Lung (tissue), 12 donors: ENCODE results near the gene CDAN1. TPM values are rescaled to one million over a fixed set of nuclear protein-coding genes. Genes with fewer than 3 reads are reported as not detected.
"Not testable (repeated sequence)": the region's sequence is repeated elsewhere in the genome, so short reads cannot be mapped to it uniquely, and the experiment has no call there.

ENCODE experiments used
- ATAC-seq: fragments of 200-7000 bp; cut with Tn5 transposase; one replicate; pipeline ENCODE4 v1.9.1; 2020; ENCODE audit warnings: moderate number of reproducible peaks; ENCODE audit not compliant: insufficient read depth, low FRiP score
- DNase-seq, 3 donors: peaks; one replicate each; pipeline ENCODE4 v3.0.0-alpha.2; 2013 to 2017
- H3K27ac ChIP-seq, 2 donors: one replicate each; pipeline ENCODE4 v1.5.1; 2013; ENCODE audit warnings: mild to moderate bottlenecking in 2 of 2, moderate library complexity in 2 of 2, control low read depth in 1 of 2, inconsistent platforms in 1 of 2, low read depth in 1 of 2, low read length in 1 of 2
- H3K27me3 ChIP-seq, 3 donors: one replicate each; pipeline ENCODE4 v1.5.1; 2013; ENCODE audit warnings: low read length in 2 of 3; ENCODE audit not compliant: control insufficient read depth in 3 of 3, insufficient read depth in 3 of 3
- H3K36me3 ChIP-seq, 4 donors: one replicate each; pipeline ENCODE4 v1.5.1; 2013; ENCODE audit warnings: low read length in 4 of 4, mild to moderate bottlenecking in 1 of 4, moderate library complexity in 1 of 4; ENCODE audit not compliant: control insufficient read depth in 4 of 4, insufficient read depth in 4 of 4
- H3K4me1 ChIP-seq, 5 donors: one replicate each; pipeline ENCODE4 v1.5.1; 2013; ENCODE audit warnings: low read length in 5 of 5, mild to moderate bottlenecking in 2 of 5, moderate library complexity in 1 of 5; ENCODE audit not compliant: control insufficient read depth in 5 of 5, insufficient read depth in 5 of 5
- H3K4me3 ChIP-seq: one replicate; pipeline ENCODE4 v1.5.1; 2013; ENCODE audit warnings: mild to moderate bottlenecking, control low read depth, moderate library complexity
- H3K9ac ChIP-seq, 2 donors: one replicate each; pipeline ENCODE4 v1.5.1; 2013; ENCODE audit warnings: low read length in 2 of 2, control low read depth in 1 of 2; ENCODE audit not compliant: insufficient read depth in 1 of 2
- H3K9me3 ChIP-seq, 4 donors: one replicate each; pipeline ENCODE4 v1.5.1; 2013; ENCODE audit warnings: low read length in 3 of 4, mild to moderate bottlenecking in 1 of 4, moderate library complexity in 1 of 4; ENCODE audit not compliant: control insufficient read depth in 4 of 4, insufficient read depth in 3 of 4
- WGBS, 2 donors: extraction: QIAGEN DNeasy Blood & Tissue Kit; methylation state at CpG; one replicate each; pipeline ENCODE4 v1.1.7; 2013; 5-methylcytosine and 5-hydroxymethylcytosine counted together
- polyA plus RNA-seq, 2 donors: library from polyadenylated mRNA; stranded (reverse); fragments of 200-250 nt; gene quantifications; one replicate each; pipeline ENCODE4 v1.2.1, GENCODE V29; 2013
- total RNA-seq, 2 donors: library from RNA; depleted of rRNA in 1 of 2; stranded (reverse); fragments of >200 nt in 1 of 2; gene quantifications; one replicate each; pipeline ENCODE4 v1.2.1, GENCODE V29; 2014 to 2021
- TF ChIP-seq, protein P1 (sequence below): IDR thresholded peaks from 2 replicates; pipeline ENCODE4 v1.5.1; 2012; ENCODE audit warnings: mild to moderate bottlenecking; ENCODE audit errors: control extremely low read depth, extremely low read depth
- donor health status: control.
- donor health status: control.
- donor health status: Bipolar disorder and iron deficiency.
- donor health status: healthy.
- donor health status: DM: yes; HTN: yes; CAD: no.

Gene CDAN1
- total and polyA plus RNA-seq, 4 donors, result 4.2 to 15.2 (median 12.2) TPM

DNA sequence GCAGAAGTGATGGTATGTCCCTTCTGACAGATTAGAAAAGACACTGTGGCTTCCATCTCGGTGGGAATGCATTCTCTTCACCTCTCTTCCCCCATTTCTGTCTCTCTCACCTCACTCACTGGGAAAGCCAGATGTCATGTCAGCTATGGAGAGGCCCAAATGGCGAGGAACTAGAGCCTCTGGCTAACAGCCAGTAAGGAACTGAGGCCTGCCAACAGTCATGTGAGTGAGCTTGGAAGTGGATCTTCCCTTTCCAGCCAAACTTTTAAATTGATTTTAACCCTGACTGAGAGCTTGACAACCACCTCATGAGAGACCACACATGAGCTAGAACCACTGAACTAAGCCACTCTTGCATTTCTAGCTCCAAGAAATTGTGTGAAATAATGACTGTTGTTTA lies 35.2 kb upstream of the CDAN1 start:
- DNase-seq (peak; percentile 57 to 78 (median 61)), ATAC-seq (no peak)
- H3K9ac ChIP-seq, result no peak overlapping the region

DNA sequence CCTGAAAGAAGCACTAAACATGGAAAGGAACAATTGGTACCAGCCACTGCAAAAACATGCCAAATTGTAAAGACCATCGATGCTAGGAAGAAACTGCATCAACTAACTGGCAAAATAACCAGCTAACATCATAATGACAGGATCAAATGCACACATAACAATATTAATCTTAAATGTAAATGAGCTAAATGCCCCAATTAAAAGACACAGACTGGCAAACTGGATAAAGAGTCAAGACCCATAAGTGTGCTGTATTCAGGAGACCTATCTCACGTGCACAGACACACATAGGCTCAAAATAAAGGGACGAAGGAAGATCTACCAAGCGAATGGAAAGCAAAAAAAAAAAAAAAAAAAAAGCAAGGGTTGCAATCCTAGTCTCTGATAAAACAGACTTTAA lies 29.2 kb upstream of the CDAN1 start:
- not testable (repeated sequence) for H3K36me3 ChIP-seq, DNase-seq, H3K4me3 ChIP-seq, H3K9me3 ChIP-seq, H3K4me1 ChIP-seq, H3K27me3 ChIP-seq, H3K27ac ChIP-seq, H3K9ac ChIP-seq, ATAC-seq
- 97 to 99% methylated on average over 4 of the region's 4 CpGs for WGBS, 2 donors

More for the DNA sequence above, 35.2 kb upstream of the CDAN1 start:
- TF ChIP-seq, protein P1, sequence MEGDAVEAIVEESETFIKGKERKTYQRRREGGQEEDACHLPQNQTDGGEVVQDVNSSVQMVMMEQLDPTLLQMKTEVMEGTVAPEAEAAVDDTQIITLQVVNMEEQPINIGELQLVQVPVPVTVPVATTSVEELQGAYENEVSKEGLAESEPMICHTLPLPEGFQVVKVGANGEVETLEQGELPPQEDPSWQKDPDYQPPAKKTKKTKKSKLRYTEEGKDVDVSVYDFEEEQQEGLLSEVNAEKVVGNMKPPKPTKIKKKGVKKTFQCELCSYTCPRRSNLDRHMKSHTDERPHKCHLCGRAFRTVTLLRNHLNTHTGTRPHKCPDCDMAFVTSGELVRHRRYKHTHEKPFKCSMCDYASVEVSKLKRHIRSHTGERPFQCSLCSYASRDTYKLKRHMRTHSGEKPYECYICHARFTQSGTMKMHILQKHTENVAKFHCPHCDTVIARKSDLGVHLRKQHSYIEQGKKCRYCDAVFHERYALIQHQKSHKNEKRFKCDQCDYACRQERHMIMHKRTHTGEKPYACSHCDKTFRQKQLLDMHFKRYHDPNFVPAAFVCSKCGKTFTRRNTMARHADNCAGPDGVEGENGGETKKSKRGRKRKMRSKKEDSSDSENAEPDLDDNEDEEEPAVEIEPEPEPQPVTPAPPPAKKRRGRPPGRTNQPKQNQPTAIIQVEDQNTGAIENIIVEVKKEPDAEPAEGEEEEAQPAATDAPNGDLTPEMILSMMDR, result no peak
- H3K4me3 ChIP-seq, result no peak overlapping the region
- peak overlapping the region in 1 of 2 donors; percentile 28 for H3K27ac ChIP-seq
- peaks cover 0 to 2% (median 0%) of the 10 kb centered on the region in 4 donors for H3K9me3 ChIP-seq
- no peaks in the 10 kb centered on the region for H3K27me3 ChIP-seq
- peaks cover 4 to 7% (median 7%) of the 10 kb centered on the region in 4 donors for H3K36me3 ChIP-seq
- WGBS, 2 donors, result 50 to 71% methylated on average over 2 of the region's 2 CpGs
- peaks cover 0 to 6% (median 3%) of the 10 kb centered on the region in 5 donors for H3K4me1 ChIP-seq

DNA sequence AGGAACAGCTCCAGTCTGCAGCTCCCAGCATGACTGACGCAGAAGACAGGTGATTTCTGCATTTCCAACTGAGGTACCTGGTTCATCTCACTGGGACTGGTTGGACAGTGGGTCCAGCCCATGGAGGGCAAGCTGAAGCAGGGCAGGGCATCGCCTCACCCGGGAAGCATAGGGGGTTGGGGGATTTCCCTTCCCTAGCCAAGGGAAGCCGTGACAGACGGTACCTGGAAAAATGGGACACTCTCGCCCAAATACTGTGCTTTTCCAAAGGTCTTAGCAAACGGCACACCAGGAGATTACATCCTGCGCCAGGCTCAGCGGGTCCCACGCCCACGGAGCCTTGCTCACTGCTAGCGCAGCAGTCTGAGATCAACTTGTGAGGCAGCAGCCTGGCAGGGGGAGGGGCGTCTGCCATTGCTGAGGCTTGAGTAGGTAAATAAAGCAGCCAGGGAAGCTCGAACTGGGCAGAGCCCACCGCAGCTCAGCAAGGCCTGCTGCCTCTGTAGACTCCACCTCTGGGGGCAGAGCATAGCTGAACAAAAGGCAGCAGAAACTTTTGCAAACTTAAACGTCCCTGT lies 27.3 kb upstream of the CDAN1 start:
- DNase-seq, H3K36me3 ChIP-seq, ATAC-seq, H3K4me1 ChIP-seq, H3K4me3 ChIP-seq, H3K9ac ChIP-seq, H3K27me3 ChIP-seq, H3K9me3 ChIP-seq, H3K27ac ChIP-seq: not testable (repeated sequence)
- WGBS, 2 donors, result 84 to 89% methylated on average over 16 of the region's 16 CpGs

DNA sequence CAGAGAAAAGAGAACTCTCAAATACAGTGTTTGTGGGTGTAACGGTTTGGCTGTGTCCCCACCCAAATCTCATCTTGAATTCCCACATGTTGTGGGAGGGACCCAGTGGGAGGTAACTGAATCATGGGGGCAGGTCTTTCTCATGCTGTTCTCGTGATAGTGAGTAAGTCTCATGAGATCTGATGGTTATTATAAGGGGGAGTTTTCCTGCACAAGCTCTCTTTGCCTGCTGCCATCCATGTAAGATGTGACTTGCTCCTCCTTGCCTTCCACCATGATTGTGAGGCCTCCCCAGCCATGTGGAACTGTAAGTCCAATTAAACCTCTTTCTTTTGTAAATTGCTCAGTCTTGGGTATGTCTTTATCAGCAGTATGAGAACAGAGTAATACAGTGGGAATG lies 24.9 kb upstream of the CDAN1 start:
- DNase-seq, ATAC-seq, H3K9ac ChIP-seq, H3K4me3 ChIP-seq, H3K9me3 ChIP-seq, H3K36me3 ChIP-seq, H3K27ac ChIP-seq, H3K27me3 ChIP-seq, H3K4me1 ChIP-seq: not testable (repeated sequence)
- WGBS, 2 donors, result 87 to 100% methylated on average over 2 of the region's 2 CpGs

DNA sequence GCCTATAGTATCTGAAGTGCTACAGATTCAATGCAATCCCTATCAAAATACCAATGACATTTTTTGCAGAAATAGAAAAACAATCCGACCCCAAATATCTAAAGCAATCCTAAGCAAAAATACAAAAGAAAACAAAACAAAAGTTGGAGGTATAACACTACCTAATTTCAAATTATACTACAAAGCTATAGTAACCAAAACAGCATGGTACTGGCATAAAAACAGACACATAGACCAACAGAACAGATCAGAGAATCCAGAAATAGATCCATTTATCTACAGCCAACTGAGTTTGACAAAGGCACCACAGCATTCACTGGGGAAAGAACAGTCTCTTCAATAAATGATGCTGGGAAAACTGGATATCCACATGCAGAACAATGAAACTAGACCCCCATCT lies 23.8 kb upstream of the CDAN1 start:
- H3K27me3 ChIP-seq, result no peaks in the 10 kb centered on the region
- no peak overlapping the region for H3K9ac ChIP-seq
- no peaks in the 10 kb centered on the region for H3K36me3 ChIP-seq
- 96 to 97% methylated on average over 1 of the region's 1 CpG for WGBS, 2 donors
- DNase-seq (no peak), ATAC-seq (no peak)
- H3K27ac ChIP-seq, result no peak overlapping the region
- H3K4me3 ChIP-seq, result no peak overlapping the region
- TF ChIP-seq, protein P1, result no peak
- peaks cover 0 to 2% (median 0%) of the 10 kb centered on the region in 4 donors for H3K9me3 ChIP-seq
- no peaks in the 10 kb centered on the region for H3K4me1 ChIP-seq
